Measurements from ENCODE around the gene GLUL.

- TF ChIP-seq EZH2 (IDR thresholded peaks at IDR 0.05; ENCODE audit: borderline replicate concordance, low read length) (no peak), CTCF (conservative IDR thresholded peaks at IDR 0.05 in 1 of 2, IDR thresholded peaks at IDR 0.05 in 1 of 2; ENCODE audit: extremely low read depth in 1 of 2, insufficient read depth in 1 of 2, low read depth in 1 of 2, low read length in 2 of 2) (no peak)
These were observed 2.6 kb upstream of the GLUL start for GRCh38 chr1:182394055-182394775.
